Measurements from ENCODE around the gene GPR35. TPM values are rescaled to one million over a fixed set of nuclear protein-coding genes. Genes with fewer than 3 reads are reported as not detected.

The GPR35 gene
- polyA plus RNA-seq, 3 donors = 30.6 to 37.8 (median 36.3) TPM

- no peaks in the 10 kb centered on the region for H3K27me3 Mint-ChIP-seq (ENCODE audit: low read depth in 3 of 3)
- H3K4me1 Mint-ChIP-seq = no peaks in the 10 kb centered on the region
- Histone ChIP-seq H3K4me3 (replicated peaks in 1 of 3; ENCODE audit: low read depth in 2 of 3, low read length in 3 of 3) (no peak overlapping the region), H3K27ac (ENCODE audit: low read depth in 1 of 2, low read length in 2 of 2) (no peak overlapping the region), H3K4me2 (replicated peaks; ENCODE audit: extremely low read depth, low read length, poor library complexity, severe bottlenecking) (no peak overlapping the region), H3K36me3 (replicated peaks in 1 of 2; ENCODE audit: control insufficient read depth in 1 of 2, insufficient read depth in 2 of 2, low read length in 2 of 2) (peaks cover 71 to 94% of the 10 kb centered on the region in 2 donors), H4K20me1 (ENCODE audit: insufficient read depth, low read length) (peaks cover 29% of the 10 kb centered on the region), H3K79me2 (ENCODE audit: insufficient read depth, low read length) (peaks cover 17% of the 10 kb centered on the region), H3K27me3 (ENCODE audit: control insufficient read depth in 2 of 2, insufficient read depth in 2 of 2, low read length in 2 of 2) (no peaks in the 10 kb centered on the region), H3K9ac (ENCODE audit: insufficient read depth, low read length, poor library complexity, severe bottlenecking) (no peak overlapping the region), H3K9me3 (replicated peaks in 1 of 2; ENCODE audit: control insufficient read depth in 1 of 2, insufficient read depth in 1 of 2, low read length in 2 of 2) (no peaks in the 10 kb centered on the region), H2AFZ (ENCODE audit: insufficient read depth, low read depth, low read length, poor library complexity, severe bottlenecking) (no peak overlapping the region), H3K4me1 (ENCODE audit: control insufficient read depth in 1 of 2, insufficient read depth in 2 of 2, low read length in 2 of 2) (no peaks in the 10 kb centered on the region)
- no peak overlapping the region for H3K4me3 Mint-ChIP-seq
- H3K36me3 Mint-ChIP-seq = peaks cover 44 to 88% of the 10 kb centered on the region in 2 donors
- intact Hi-C loops (cut with micrococcal nuclease) = no loop called here
- H3K9me3 Mint-ChIP-seq = no peaks in the 10 kb centered on the region
- no peak for DNase-seq
- WGBS (ENCODE audit: insufficient coverage) = 94% methylated on average over 11 of the region's 23 CpGs
- H3K27ac Mint-ChIP-seq = no peak overlapping the region
- TF ChIP-seq CTCF (IDR thresholded peaks at IDR 0.05) = no peak
These were observed 28.8 kb upstream of the GPR35 start for GRCh38 chr2:240596491-240596931.

- TF ChIP-seq CTCF (IDR thresholded peaks at IDR 0.05) = no peak
- Histone ChIP-seq H3K27ac (ENCODE audit: low read depth in 1 of 2, low read length in 2 of 2) (no peak overlapping the region), H3K27me3 (ENCODE audit: control insufficient read depth in 2 of 2, insufficient read depth in 2 of 2, low read length in 2 of 2) (no peaks in the 10 kb centered on the region), H3K9me3 (replicated peaks in 1 of 2; ENCODE audit: control insufficient read depth in 1 of 2, insufficient read depth in 1 of 2, low read length in 2 of 2) (no peaks in the 10 kb centered on the region), H3K36me3 (replicated peaks in 1 of 2; ENCODE audit: control insufficient read depth in 1 of 2, insufficient read depth in 2 of 2, low read length in 2 of 2) (peaks cover 65 to 94% of the 10 kb centered on the region in 2 donors), H3K79me2 (ENCODE audit: insufficient read depth, low read length) (peaks cover 16% of the 10 kb centered on the region), H2AFZ (ENCODE audit: insufficient read depth, low read depth, low read length, poor library complexity, severe bottlenecking) (no peak overlapping the region), H3K4me1 (ENCODE audit: control insufficient read depth in 1 of 2, insufficient read depth in 2 of 2, low read length in 2 of 2) (no peaks in the 10 kb centered on the region), H3K4me3 (replicated peaks in 1 of 3; ENCODE audit: low read depth in 2 of 3, low read length in 3 of 3) (no peak overlapping the region), H3K9ac (ENCODE audit: insufficient read depth, low read length, poor library complexity, severe bottlenecking) (no peak overlapping the region), H4K20me1 (ENCODE audit: insufficient read depth, low read length) (peaks cover 24% of the 10 kb centered on the region), H3K4me2 (replicated peaks; ENCODE audit: extremely low read depth, low read length, poor library complexity, severe bottlenecking) (no peak overlapping the region)
- Mint-ChIP-seq H3K9me3 (no peaks in the 10 kb centered on the region), H3K4me1 (no peaks in the 10 kb centered on the region), H3K27ac (peak overlapping the region in 1 of 7 donors; percentile 30), H3K27me3 (ENCODE audit: low read depth in 3 of 3) (peaks cover 0 to 2% (median 0%) of the 10 kb centered on the region in 3 donors), H3K4me3 (no peak overlapping the region), H3K36me3 (peaks cover 43 to 84% of the 10 kb centered on the region in 2 donors)
- DNase-seq = no peak
- WGBS (ENCODE audit: insufficient coverage) = 96% methylated on average over 9 of the region's 10 CpGs
- intact Hi-C loops (cut with micrococcal nuclease) = no loop called here
These were observed 28.2 kb upstream of the GPR35 start for GRCh38 chr2:240597054-240597418.

All from CD14-positive monocyte (primary cell).